Measurements from ENCODE around the gene ARHGDIA. TPM values are rescaled to one million over a fixed set of nuclear protein-coding genes. Genes with fewer than 3 reads are reported as not detected.
A peak's percentile ranks its signal among the peaks of the same experiment; 100 is the strongest.

ARHGDIA gene
- polyA plus RNA-seq, 3 donors = 171 to 228 (median 216) TPM

- DNase-seq = no peak
These were observed 3.0 kb downstream of the ARHGDIA start for GRCh38 chr17:81867991-81868673.

- no peak for DNase-seq
These were observed 3.8 kb downstream of the ARHGDIA start for GRCh38 chr17:81867170-81867990.

GRCh38 chr17:81866440-81867169 lies 4.5 kb downstream of the ARHGDIA start:
- no peak for DNase-seq

- no peak for DNase-seq
These were observed 5.3 kb downstream of the ARHGDIA start for GRCh38 chr17:81865733-81866439.

GRCh38 chr17:81865358-81865732 lies 5.8 kb downstream of the ARHGDIA start:
- DNase-seq = no peak

GRCh38 chr17:81863833-81864768 lies 7.0 kb downstream of the ARHGDIA start:
- no peak for DNase-seq

GRCh38 chr17:81863123-81863675 lies 7.9 kb downstream of the ARHGDIA start:
- no peak for DNase-seq

- peak; percentile 100 for DNase-seq
These were observed 10.2 kb downstream of the ARHGDIA start for GRCh38 chr17:81860756-81861568.

GRCh38 chr17:81859906-81860755 lies 11.0 kb downstream of the ARHGDIA start, which contains the start of gene P4HB:
TSS of gene P4HB (minus strand) at chr17:81860535. CDS start at chr17:81860471, 64 bp downstream.
- no peak for DNase-seq

GRCh38 chr17:81858967-81859905 lies 11.9 kb downstream of the ARHGDIA start:
- no peak for DNase-seq

- no peak for DNase-seq
These were observed 12.8 kb downstream of the ARHGDIA start for GRCh38 chr17:81858170-81858966.

GRCh38 chr17:81854974-81855774 lies 16.0 kb downstream of the ARHGDIA start:
- no peak for DNase-seq

- no peak for DNase-seq
These were observed 18.9 kb downstream of the ARHGDIA start for GRCh38 chr17:81852237-81852636.

- no peak for DNase-seq
These were observed 19.7 kb downstream of the ARHGDIA start for GRCh38 chr17:81851423-81851822.

GRCh38 chr17:81849457-81849856 lies 21.7 kb downstream of the ARHGDIA start:
- no peak for DNase-seq
